Mesenteric fat pad (tissue), 1 donor: Measurements from ENCODE around the gene CFAP77. TPM values are rescaled to one million over a fixed set of nuclear protein-coding genes. Genes with fewer than 3 reads are reported as not detected.
"Not testable (repeated sequence)": the region's sequence is repeated elsewhere in the genome, so short reads cannot be mapped to it uniquely, and the experiment has no call there.

Experiments used
- DNase-seq: peaks from one replicate; pipeline ENCODE4 v3.0.0-alpha.2; 2020; ENCODE audit warnings: low spot score
- long read RNA-seq: library from polyadenylated mRNA; unstranded; transcript quantifications from one replicate; pipeline ENCODE4 v2.0.0, GENCODE V29; 2020
- total RNA-seq: library from RNA; stranded (reverse); fragmentation: NEBNext Ultra II Directional; extraction: Animal tissue kit (Norgen Biotek cat#: 25700); gene quantifications from one replicate; pipeline ENCODE4 v1.2.1, GENCODE V29; 2021
- donor health status: DM: yes; HTN: yes; CAD: no.

Gene CFAP77
- total RNA-seq: not detected
- long read RNA-seq, partial matches to known transcripts: 0 of 2 reads
- long read RNA-seq, other reads (novel, unspliced or antisense): 2 of 2 reads

- peak; percentile 89 for DNase-seq
Measured at GRCh38 chr9:132409828-132410528, at the start of gene CFAP77. CFAP77 (plus strand) TSS chr9:132410211; CDS start chr9:132410272, 61 bp downstream.

- no peak for DNase-seq
Measured at GRCh38 chr9:132364068-132364467, 45.9 kb upstream of the CFAP77 start.

- no peak for DNase-seq
Measured at GRCh38 chr9:132365986-132366385, 44.0 kb upstream of the CFAP77 start.

- DNase-seq: no peak
Measured at GRCh38 chr9:132366481-132366880, 43.5 kb upstream of the CFAP77 start.

DNA sequence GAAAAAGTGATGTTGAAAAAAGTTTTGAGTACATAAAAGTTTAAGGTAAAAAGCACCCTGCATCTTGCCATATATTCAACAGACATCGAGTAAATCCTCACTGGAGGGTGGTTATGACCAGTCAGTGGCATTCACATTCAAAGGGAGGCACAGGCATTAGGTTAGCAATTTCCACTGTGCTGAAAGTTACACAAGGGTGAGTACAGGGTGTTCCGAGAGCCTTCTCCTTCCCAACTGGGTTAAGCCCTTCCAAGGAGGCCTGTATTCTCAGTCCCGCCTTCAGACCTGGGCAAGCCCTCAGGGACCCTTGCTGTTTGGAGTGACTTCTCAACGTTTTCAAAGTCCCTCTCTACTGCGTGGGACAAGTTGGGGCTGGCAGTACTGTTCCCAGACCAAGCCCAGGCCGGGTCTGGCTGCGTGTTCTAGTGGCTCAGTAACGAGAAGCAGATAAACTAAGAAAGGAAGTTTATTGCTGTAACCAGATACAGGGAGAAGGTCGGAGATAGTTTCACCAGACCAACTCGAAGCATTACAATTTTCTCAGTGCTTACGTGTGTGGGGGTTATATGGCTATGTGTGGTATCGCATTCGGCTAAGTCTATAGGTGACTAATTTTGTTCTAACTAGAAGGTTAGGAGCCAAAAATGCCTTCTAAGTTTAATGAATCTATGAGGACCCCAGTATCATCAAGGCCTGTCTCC is 42.2 kb upstream of the CFAP77 start:
- peak; percentile 55 for DNase-seq

DNA sequence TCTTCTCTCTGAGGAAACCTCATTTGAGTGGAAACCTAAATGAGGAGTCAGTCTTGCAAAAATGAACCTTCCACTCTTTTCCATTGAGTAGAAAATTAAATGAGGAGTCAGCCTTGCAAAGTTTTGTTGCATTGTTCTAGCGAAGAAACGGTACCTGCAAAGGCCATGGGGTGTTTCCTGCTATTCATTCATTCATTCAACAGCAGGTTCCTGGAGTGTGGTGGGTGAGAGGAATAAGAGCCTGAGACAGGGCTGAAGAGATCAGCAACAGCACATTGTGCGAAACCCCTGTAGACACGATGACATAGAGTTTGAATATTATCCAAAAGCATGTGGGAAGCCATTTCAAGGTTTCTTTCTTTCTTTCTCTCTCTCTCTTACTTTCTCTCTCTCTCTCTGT is 40.6 kb upstream of the CFAP77 start:
- DNase-seq: peak; percentile 30

GRCh38 chr9:132370592-132370991 is 39.4 kb upstream of the CFAP77 start:
- no peak for DNase-seq

DNA sequence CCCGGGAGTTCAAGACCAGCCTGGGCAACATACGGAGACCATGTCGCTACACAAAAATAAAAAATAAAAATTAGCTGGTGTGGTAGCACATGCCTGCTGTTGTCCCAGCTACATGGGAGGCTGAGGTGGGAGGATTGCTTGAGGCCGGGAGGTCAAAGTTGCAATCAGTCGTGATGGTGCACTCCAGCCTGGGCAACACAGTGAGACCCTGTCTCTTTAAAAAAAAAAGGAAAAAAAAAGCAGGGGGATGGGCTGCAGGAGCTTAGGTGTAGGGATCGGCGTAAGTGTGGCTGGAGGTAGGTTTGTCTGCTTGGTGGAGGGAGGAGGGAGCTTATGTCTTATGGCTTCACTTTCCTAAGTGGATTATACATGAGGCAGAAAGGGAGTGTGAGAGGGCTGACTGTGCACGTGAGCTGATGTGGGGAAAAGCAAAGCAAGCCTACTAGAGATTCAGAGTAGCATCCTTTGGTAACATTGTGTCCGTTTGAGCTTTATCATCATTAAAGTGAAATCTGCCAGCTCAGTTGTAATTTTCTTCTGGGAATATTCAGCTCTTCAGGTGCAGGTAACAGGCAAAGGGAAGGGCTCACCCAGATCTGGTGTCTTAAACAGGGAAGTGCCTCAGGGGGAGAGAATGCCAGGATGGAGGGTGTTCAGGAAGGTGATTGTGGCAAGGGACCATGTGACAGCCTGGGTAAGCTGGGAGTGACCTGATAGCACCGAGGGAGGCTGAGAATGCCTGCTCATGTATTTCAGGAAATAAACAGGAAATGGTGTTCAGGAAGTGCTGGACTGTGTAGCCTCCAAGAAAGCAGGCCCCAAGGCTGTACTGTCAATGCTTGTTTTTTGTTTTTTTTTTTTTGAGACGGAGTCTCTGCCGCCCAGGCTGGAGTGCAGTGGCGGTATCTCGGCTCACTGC is 37.6 kb upstream of the CFAP77 start:
- peak; percentile 45 for DNase-seq

- not testable (repeated sequence) for DNase-seq
Measured at GRCh38 chr9:132377769-132378168, 32.2 kb upstream of the CFAP77 start.

GRCh38 chr9:132378416-132378815 is 31.6 kb upstream of the CFAP77 start:
- DNase-seq: peak; percentile 43

DNA sequence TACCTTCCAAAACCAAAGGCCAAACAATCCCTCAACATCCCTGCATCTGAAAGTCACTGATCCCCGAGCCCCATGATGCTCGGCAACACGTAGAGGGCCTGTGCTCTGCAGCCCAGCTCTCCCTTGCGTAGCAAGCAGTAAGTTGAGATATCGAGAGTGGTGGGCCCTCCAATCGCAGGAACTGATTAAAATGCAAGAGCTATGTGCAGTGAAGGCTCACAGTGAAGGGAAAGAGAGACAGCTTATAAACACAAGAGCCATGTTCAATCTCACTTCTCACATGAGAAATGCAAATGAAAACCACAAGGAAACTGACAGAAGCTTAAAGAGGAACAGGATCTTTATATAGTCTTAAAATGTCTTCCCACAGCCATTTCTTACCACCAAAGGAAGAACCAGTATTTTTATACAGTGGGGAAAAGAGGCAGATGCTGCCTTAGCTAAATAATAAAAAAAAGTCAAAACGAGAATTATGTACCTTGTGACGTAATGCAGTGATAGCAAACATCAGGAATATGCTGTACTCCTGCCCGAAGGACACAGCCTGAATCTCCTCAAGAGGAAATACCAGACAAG is 28.0 kb upstream of the CFAP77 start:
- peak; percentile 35 for DNase-seq

DNA sequence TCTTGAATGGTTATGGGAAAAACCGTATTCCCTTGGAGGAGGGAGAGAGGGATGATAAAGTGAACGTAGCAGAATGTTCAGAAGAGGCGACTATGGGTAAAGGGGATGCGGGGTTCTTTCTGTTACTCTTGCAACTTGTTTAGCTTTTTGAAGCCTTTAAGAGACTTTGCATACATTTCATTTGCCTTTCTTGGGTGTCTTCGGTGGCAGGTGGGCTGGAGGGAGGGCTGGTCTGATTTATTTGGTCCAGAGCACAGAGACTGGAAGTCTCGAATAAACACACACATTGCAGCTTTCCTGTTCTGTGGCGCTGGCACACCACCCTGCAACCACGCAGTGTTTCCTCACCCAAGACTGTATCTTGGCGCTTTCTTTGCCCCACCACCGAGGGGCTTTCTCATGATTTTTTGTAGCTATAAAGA is 26.5 kb upstream of the CFAP77 start:
- peak; percentile 33 for DNase-seq

DNA sequence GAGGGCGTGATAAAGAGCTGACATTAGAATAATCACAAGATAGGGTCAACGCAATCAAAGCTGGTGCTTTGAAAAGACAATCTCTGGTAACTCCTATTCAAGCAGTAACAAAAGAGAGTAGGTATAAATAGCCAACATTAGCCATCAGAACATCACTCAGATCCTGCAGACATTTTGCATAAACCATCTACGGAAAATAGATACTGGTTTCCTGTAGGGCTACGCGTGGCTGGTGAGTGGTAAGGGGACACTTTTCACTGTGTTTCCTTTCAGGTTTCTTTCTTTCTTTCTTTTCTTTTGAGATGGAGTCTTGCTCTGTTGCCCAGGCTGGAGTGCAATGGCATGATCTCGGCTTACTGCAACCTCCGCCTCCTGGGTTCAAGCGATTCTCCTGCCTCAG is 25.6 kb upstream of the CFAP77 start:
- no peak for DNase-seq

DNA sequence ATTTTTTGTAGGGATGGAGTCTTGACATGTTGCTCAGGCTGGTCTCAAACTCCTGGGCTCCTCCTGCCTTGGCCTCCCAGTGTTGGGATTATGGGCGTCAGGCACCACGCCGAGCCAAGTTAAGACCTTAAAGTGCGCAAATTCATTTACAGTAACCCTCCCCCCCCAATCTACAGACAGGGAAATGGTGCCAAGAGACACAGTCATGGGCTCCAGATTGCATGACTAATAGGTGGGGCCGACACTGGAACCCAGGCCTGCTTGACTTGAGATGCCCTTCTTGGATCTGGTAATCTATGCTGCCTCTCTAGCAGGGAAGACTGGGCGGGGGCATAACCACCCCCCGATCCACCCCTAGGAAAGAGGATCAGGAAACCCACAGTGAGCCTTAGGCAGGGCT is 22.9 kb upstream of the CFAP77 start:
- peak; percentile 49 for DNase-seq

DNA sequence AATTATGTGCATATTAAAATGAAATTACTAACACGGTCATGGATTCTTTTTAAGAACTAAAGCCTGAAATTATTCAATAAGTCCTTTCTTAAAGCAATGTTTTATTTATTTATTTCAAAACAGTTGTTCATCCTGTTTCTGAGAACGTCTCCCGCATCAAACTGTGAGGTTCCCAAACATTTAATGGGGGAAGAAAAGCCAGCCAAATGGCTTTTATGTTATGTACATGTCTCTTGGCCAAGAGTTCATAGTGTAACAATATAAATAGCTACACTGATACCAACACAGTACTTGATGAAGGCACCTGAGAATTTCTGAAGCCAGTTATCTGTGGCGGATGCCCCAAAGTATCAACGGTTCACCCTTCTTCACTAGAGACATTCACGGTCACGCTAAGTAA is 19.0 kb upstream of the CFAP77 start:
- DNase-seq: no peak

GRCh38 chr9:132391449-132391848 is 18.6 kb upstream of the CFAP77 start:
- peak; percentile 49 for DNase-seq

DNA sequence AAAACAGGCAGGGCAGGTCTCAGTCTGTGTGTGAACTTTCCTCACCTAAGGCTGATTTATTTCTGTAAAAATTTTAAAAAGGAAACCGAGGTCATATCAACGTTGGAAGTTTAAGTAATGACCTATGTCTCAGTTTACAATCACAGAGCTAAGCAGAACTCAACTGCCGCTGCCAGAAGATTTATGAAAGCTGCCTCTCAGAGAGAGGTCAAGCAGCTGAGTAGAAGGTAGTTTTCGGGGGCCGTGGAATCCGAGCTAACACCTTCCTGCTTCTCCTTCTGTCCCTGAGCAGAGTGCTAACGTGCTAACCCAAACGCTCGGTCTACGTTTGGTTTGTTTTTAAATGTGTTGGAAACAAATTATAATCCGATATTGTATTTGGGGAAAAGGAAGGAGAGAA is 14.5 kb upstream of the CFAP77 start:
- peak; percentile 33 for DNase-seq

- no peak for DNase-seq
Measured at GRCh38 chr9:132401824-132402223, 8.2 kb upstream of the CFAP77 start.

DNA sequence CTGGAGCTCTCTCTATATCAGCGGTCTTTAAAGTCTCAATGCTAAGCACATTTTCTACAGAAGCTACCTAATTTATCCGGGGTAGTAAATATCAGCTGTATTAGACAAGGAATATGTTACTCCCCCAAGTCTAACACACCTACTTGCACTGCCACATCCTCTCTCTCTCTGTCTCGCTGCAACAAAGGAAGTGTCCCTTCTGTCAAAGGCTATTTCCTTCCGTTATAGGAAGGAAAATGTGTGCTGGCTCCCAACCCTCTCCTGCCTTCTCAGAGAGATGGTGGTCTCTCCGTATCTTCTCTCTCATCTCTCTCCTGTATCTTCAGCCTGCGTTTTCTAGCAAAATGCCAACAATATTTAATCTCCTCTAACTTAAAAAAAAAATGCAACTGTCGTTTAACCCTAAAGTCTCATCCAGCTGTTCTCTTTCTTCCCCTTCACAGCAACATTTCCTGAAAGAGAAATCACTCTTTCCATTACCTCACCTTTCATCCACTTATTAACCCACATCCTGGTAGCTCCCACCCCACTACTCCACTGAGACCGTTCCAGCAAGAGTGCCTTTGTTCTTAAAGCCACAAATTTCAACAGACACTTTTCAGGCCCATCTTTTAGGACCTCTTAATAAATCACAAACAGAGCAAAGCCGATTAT is 5.7 kb upstream of the CFAP77 start:
- no peak for DNase-seq

DNA sequence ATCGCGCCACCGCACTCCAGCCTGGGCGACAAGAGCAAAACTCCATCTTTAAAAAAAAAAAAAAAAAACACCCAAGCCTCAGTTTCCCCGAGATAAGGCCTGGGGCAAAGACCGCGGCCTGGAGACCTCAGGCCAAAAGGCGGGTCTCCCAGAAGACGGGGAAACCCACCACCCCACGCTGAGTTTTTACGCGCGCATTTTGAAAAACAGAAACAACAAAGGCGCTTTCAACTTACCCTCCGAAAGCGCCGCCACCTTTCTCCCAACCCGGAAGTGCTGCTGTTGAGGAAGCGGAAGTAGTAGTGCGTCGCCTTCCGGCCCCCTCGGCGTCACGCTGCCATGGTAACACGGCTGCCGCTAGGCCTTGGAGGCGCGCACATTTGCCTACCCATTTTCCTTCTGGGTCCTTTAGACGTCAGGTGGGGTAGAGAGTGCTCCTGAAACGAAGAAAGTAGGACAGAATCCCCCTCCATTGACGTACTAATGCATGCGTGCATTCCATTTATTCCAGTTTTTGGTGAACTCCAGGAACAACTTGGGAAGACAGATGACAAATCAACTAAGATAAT is 3.4 kb upstream of the CFAP77 start, which contains the start of gene TTF1:
Gene TTF1, minus strand, starts transcription at position 287 of the 569 bp plus-strand sequence. CDS start 4,019 bp downstream, outside the sequence.
- DNase-seq: peak; percentile 96
